Stimulated activated CD4-positive, alpha-beta T cell treated with anti-CD3 and anti-CD28 coated beads, Interleukin-2, amount 100 ng/mL, for 4 hours (primary cell): ENCODE data around the gene NDUFA13.

Experiments used
- DNase-seq: peaks from one replicate; pipeline ENCODE4 v3.0.0-alpha.2; 2020; ENCODE audit warnings: low read depth

NDUFA13 gene

DNA sequence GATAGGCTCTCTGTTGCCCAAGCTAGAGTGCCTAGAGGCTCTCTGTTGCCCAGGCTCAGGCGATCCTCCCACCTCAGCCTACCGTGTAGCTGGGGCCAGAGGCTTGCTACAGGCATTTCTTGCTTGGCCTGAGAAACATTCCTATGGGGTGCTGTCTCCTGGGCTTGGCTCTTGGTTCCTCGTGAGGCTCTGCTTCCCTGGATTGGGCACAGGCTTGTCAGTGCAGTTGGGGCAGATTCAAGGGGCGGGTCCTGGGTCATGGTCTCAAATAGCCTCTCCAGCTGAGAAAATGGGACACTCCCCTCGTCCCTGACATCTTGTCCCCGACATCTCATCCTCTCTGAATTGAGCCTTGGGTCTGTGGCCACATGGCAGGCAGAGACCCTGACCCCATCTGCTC lies 5.6 kb upstream of the NDUFA13 start:
- no peak for DNase-seq

DNA sequence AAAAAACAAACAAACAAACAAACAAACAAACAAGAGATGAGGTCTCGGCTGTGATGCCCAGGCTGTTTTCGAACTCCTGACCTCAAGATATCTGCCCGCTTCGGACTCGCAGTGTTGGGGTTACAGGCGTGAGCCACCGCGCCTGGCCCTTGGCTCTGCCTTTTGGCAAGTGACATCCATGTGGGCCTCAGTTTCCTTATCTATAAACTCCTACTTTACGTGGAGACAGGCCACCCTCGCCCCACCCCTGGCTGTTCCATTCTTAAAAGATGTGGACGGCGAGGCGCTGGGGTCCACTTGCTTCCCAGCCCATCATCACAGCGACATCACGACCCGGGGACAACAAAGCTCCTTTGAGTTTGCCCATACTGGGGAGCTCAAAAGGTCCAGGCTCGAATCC lies 2.3 kb upstream of the NDUFA13 start:
- DNase-seq: no peak

DNA sequence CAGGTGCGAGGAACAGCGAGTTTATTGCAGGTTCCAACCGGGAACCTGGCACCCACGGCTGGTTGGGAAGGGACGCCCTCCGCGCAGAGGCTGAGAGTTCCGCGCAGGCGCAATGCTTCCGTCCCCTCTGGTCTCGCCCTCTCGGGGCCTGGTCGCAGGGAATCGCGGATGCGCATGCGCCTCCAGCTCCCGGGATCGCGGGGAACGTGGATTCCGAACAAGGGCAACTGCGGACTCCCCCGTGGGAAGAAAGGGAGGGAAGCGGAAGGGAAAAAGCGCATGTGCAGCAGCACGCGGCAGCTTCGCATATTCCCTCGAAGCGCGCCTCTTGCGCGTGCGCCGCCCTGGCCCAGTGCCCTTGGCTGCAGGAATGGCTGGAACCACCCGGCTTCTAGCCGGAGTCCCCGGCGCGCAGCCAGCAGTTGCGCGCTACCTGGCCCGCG lies 1.8 kb upstream of the NDUFA13 start:
- DNase-seq: no peak

DNA sequence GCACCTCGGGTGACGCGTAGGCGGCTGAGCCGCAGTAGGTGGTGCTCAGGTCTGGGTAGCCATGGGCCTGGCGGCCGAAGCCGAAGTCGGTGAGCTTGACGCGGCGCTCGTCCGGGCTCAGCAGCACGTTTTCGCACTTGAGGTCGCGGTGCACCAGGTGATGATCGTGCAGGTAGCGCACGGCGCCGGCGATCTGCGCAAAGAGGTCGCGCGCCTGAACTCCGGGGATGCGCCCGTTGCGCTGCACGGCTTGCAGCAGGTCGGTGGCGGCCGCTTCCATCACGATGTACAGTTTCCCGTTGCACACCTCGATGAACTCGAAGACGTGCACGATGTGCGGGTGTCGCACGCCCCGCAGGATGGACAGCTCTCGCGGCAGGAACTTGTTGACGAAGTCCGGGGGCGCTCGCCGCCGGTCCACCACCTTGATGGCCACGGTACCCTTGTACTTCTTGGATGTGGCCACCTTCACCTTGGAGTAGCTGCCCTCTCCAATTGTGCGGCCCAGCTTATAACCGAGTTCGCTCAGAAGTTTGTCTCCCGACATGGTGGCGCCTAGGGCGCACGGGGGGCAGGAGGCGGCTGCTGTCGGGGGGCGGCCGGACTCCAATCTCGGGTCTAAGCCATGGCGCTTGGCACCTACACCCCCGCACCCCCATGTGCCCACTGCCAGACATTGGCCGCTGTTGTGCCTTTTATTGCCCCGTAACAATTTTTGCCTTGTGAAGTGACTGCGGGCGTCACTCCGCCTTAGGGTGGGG lies 964 bp upstream of the NDUFA13 start, which contains the start of gene TSSK6:
TSS of gene TSSK6 (minus strand) at position 668 of the 761 bp plus-strand sequence. CDS start at position 547, 121 bp downstream.
- no peak for DNase-seq

DNA sequence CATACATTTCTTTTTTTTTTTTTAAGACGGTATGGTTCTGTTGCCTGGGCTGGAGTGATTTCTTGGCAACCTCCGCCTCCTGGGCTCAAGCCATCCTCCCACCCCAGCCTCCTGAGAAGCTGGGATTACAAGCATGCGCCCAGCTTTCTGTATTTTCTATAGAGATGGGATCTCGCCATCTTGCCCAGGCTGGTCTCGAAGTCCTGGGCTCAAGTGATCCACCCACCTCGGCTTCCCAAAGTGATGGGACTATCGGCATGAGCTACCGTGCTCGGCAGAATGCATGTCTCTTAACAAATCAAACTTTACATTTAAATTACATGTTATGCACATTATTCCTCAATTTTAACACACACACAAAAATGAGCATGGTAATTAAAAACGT lies 1.2 kb downstream of the NDUFA13 start:
- DNase-seq: no peak

DNA sequence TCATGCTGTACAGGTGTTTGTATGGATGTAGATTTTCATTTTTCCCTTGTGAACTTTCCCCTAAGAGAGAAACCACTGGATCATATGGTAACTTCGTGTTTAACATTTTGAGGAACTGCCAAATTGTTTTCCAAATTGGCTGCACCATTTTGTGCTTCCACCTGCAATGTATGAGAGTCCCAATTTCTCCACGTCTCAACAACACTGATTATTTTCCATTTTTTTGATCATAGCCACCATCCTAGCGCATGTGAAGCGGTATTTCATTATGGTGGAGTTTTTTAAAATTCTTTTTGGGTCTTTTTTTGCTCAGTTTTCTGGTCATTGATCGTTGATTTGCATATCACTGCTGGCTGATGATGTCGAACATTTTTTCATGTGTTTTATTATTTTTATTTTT lies 5.0 kb downstream of the NDUFA13 start:
- DNase-seq: no peak

DNA sequence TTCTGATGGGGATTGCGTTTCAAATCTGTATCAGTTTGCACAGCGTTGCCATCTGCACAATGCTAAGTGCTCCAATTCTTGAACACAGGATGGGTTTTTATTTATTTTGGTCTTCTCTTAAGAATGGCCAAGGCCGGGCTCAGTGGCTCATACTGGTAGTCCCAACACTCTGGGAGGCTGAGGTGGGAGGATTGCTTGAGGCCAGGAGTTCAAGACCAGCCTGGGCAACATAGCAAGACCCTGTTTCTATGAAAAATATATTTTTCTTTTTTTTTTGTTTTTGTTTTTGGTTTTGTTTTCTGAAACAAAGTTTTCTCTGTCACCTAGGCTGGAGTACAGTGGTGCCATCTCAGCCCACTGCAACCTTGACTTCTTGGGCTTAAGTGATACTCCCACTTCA lies 7.2 kb downstream of the NDUFA13 start:
- no peak for DNase-seq

DNA sequence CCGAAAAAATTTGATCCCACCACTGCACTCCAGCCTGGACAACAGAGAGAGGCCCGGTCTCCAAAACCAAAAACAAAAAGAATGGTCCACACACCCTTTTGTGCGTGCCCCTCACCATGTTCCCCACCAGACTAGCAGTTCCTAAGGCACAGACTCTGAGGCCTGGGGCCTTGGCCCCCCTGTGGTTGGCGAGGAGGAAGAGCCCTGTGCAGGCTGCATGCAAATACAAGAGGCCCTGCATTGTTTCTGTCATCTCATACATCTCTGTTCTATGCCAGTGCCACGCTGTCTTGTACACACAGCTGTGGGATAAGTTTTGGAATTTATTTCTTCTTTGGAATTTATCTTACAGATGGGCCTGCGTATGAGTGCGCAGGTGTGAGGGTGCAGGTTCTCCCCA lies 8.0 kb downstream of the NDUFA13 start:
- DNase-seq: no peak

DNA sequence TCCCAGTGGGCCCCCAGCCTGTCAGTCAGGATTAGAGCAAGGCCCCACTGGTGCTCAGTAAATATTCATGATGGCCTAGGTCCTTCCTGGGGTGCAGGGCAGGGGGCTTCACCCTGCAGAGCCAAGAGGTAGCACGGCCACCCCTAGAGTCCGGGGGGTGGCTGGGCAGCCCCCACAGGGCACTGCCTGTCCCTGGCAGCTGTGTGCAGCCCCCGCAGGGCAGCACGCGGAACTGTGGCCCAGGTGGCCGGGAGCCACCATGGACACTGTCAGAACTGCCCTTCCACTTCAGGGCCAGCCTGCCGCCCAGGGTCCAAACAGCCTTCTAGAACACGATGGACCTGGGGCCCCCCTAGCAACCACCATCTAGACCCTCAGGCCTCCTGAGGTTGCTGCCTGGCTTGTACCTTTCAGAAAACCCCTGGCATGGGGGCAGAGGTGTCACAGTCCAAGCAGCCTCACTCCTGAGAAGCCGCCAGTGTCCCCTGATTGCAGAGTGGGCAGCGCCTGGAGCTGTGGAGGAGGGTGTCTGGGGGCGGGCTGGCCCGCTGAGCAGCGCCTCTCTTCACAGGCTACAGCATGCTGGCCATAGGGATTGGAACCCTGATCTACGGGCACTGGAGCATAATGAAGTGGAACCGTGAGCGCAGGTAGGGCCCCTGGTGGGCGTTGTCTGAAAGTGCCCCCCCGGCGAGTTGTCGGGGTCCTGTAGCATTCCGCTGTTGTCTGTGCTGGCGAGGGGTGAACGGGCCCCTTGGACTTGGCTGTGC lies 9.8 kb downstream of the NDUFA13 start:
- no peak for DNase-seq

DNA sequence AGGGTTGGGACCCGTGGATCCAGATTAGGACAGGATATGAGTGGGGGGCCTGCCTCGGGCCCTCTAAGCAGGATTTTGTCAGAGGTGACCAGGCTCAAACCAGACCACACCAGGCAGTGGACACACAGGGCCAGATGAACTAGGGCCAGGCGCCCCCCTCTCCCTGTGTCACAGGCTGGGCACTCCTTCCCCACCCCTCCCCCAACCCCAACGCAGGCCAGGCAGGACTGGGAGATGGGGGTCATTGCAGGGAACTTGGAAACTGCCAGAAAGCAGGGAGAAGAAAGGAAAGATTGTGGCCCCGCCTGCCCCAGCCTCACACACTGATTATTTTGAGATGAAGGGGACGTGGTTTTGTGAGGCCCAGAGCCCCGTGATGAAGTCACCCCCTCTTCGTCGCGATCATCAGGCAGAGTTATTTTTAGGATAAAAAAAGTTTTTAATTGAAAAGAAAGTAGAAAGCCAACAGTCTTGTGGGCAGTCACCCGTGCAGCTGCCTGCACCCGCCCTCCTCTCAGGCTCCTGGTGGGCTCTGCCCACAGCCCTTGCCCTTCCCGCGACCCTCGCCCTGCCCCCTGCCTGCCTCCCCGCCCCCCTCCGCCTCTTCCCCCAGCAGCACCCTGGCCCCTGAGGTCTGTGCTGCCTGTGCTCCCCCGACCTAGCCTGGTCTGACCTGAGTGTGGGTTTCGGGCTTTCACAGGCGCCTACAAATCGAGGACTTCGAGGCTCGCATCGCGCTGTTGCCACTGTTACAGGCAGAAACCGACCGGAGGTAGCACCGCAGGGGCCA lies 10.8 kb downstream of the NDUFA13 start:
- DNase-seq: no peak

DNA sequence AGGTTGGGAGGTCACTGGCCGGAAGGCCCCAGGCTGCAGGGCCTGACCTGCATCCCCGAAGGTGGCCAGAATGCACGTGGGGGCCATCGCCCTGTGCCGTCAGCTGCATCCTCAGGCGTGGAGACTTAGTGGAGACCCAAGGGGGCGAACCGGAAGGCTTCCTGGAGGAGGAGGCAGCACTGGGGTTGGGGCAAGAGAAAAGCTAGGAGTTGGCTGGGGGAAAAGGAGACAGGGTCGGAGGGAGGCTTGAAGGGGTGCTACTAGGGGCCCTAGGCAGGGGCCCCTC lies 11.3 kb downstream of the NDUFA13 start:
- DNase-seq: no peak

DNA sequence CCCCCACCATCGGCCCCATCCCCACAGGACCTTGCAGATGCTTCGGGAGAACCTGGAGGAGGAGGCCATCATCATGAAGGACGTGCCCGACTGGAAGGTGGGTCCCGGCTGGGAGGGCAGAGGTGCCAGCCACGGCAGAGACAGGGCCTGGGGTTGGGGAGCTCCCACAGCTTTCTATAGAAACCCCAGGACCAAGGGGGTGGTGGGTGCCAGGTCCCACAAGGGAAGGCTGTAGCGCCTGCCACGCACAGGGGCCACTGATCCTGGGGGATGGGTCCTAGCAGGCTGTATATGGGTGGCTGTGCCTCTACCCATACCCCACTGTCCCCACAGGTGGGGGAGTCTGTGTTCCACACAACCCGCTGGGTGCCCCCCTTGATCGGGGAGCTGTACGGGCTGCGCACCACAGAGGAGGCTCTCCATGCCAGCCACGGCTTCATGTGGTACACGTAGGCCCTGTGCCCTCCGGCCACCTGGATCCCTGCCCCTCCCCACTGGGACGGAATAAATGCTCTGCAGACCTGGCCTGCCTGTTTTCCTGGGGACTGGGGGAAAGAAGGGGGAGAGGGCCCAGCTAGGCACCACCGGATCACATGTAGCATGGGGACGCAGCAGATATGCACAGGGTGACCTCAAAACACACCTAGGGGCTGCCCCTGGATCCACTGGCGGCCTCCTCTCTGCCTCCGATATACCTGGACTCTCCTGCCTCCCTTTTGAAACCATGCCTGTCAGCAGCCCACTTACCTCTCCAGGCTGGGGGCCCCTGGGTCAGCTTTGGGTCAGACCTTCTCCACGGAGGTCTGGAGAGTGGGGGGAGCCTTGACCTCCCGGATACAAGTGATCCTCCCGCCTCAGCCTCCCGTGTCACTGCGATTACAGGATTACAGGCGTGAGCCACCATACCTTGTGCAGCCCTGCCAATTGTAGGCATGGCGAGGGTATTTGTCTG lies 11.9 kb downstream of the NDUFA13 start:
- no peak for DNase-seq

DNA sequence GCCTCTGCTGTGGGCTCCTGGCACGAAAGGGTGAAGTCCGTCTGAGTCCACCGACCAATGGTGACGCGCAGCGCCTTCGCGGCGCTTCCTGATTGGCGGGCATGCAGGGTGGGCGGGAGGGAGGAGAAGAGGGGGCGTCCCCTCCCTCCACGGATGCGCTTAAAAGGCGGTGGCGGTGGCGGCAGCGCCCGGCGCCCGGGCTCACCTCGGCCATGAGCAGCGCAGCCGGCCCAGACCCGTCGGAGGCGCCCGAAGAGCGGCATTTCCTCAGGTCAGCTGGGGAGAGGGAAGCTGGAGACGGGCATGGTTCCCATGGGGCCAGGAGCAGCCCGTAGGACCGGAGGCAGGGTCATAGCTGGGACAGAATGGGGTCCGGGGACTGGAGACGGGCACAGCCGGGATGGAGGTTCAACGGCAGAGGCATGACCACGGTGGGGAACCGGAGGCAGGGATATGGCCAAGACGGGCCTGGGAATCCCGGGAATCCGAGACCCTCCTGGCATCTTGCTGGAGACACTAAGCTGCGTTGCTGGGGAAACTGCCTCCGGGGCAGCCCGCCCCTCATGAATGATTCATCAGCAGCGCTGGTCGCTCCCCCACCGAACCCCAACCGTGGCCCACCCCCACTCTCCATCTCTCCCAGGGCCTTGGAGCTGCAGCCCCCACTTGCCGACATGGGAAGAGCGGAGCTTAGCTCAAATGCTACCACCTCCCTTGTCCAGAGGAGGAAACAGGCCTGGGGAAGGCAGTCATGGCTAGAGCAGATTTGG lies 12.9 kb downstream of the NDUFA13 start, which contains the start of gene YJEFN3:
TSS of gene YJEFN3 (plus strand) at position 191 of the 770 bp plus-strand sequence. CDS start at position 213, 22 bp downstream.
- no peak for DNase-seq

DNA sequence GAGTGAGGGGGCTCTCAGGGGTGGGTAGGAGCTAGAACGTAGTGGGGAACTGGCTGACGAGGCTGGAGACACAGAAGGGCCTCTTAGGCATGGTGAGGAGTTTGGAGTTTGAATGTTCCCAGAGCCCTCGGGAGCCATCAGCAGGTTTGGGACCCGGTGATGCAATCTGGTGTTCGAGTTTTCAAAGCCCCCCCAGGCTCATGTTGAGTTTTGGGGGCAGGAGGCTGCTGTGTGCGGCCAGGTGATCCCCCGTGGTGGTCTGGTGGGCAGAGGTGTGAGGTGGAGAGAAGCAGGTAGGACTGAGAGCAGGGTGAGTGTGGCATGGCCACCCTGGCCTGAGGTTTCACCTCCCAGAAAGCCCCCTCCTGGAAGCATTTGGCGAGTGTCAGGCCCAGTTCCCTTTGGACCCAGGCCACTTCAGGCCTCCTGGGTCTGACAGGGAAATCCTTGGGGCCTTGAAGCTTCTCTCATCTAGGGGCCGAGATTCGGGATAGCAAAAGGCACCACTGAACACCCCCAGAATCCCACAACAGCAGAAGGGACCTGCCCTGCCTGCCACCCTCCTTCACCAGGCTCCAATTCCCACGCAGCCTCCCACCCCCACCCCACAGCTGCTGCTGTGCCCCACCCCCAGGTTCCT lies 13.9 kb downstream of the NDUFA13 start:
- no peak for DNase-seq

DNA sequence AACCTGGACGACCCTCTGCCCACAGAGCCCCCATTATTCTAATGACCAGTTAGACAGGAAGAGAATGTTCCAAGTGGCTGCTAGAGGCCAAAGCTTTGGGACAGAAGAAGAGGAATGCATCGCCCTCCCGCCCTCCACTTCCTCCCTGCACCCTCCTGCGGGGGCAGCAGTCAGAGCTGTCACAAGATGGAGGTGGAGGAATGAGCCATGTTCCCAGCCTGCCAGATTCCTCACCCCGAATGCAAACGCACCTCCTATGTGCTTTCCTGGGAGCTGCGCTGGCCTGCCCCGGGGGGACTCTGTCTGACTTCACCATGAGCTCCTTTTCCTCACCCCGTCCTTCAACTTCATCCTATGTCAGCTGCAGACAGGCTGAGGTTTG lies 14.4 kb downstream of the NDUFA13 start:
- no peak for DNase-seq

DNA sequence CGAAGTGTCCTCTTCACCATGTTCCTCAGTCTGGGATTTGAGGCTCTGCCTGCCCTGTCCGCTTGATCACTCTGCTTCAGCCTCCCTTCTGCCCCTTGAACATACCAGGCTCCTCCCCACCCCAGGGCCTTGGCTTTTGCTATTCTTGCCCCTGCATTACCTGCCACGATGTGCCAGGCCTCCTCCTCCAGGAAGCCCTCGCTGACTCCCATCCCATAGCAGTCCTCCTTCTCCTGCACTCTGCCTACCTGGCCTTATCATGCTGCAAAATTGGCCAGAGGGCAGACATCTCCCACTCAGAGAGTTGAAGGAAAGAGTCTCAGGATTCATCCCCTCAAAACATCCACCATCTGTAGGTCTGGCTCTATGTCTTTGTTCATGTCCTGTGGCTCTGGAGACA lies 14.9 kb downstream of the NDUFA13 start:
- no peak for DNase-seq

DNA sequence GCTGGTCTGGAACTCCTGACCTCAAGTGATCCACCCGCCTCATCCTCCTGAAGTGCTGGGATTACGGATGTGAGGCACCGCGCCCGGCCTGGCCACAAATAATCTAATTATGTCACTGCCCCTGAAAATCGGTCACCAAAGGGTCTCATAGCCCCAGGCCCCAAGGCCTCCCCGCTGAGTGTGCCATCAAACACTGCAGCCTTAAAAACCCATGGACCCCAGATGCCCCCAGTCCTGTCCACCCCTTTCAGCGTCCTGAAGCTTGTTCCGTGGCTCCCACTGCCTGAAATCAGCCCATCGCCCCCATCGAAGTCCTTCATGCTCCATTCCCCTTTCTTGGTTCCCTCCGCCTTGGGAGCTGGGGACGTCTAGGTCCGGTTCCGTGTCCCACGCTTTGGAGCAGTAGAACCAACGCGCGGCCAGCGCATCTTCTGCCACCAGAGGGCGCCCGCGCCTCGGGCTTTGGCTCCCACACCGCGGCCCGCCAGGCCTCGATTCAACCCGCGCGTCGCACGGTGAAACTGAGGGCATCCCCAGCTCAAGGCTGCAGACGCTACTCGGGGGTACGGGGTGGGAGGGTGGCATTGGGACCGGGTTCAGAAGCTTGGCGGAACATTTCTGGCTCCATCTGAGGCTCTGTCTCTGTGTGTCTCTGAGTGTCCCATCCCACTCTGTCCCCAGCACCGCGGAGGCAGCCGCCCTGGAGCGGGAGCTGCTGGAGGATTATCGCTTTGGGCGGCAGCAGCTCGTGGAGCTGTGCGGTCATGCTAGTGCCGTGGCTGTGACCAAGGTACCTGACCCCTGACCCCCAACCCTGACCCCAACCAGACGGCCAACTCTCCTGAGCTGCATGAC lies 16.2 kb downstream of the NDUFA13 start:
- DNase-seq: peak; percentile 78

DNA sequence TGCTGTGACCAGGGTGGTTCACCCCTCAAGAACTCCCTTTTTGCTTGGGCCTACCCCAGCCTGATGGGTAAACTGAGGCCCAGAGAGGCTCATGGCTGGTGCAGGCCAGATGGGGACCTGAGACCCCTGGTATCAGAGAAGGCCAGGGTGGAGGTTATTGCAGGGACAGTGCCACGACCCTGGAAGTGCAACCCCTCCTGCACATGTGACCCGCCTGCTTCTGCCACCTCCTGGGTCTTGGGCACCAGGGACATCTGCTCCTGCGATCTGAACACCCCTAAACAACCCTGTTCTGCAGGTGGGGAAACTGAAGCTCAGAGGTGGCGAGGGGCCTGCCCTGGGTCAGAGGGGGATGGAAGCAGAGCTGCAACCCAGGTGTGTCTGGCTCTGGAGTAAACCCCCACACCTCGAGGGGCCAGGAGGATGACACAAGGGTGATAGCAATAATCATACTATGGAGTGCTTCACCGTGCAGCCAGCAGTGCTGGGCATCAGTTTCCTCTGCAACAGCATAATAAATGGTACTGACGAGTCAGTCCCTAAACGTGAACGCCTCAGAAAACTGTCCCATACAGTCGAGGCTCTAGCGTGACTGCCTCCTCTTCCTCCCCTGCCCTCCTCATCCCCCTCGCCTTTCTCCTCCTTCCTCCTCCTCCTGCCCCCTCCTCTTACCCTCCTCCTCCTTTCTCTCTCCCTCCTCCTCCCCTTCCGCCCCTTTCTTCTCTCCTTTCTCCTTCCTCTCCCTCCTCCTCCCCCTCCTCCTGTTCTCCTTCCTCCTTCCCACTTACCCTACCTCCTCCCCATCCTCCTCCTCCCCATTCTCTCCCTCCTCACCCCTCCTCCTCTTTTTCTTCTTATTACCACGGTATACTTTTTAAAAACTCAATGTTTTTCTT lies 17.0 kb downstream of the NDUFA13 start:
- no peak for DNase-seq
